Transverse colon (tissue), 4 donors: ENCODE results near the gene HLA-DQA1.
A peak's percentile ranks its signal among the peaks of the same experiment; 100 is the strongest.

ENCODE experiments used
- CTCF ChIP-seq, 5 experiments: fragments of 200-600 bp in 3 of 5; fragments of 450-650 bp in 2 of 5; sonication (generic) in 3 of 5; IDR thresholded peaks; 1 replicate in 2 of 5; 2 replicates in 3 of 5; pipeline ENCODE4 v1.5.1; 2016 to 2017; ENCODE audit warnings: antibody characterized with exemption in 5 of 5, inconsistent platforms in 3 of 5, mild to moderate bottlenecking in 2 of 5, moderate library complexity in 1 of 5
- EP300 ChIP-seq: sonication (generic); formaldehyde crosslinking; IDR thresholded peaks from one replicate; pipeline ENCODE4 v1.6.1; 2017; ENCODE audit warnings: antibody characterized with exemption, low read depth
- POLR2A ChIP-seq: fragments of 450-650 bp; IDR thresholded peaks from one replicate; pipeline ENCODE4 v1.6.1; 2016; ENCODE audit warnings: antibody characterized with exemption, mild to moderate bottlenecking, moderate library complexity
- POLR2AphosphoS5 ChIP-seq, 3 donors: sonication (generic); formaldehyde crosslinking; IDR thresholded peaks; one replicate each; pipeline ENCODE4 v1.6.1; 2016; ENCODE audit warnings: antibody characterized with exemption in 3 of 3

GRCh38 chr6:32637219-32637880 is at the start of gene HLA-DQA1:
- TF ChIP-seq CTCF (IDR thresholded peaks at IDR 0.05) (no peak), POLR2A (peak; percentile 38), POLR2AphosphoS5 (IDR thresholded peaks at IDR 0.05) (peak in 1 of 3 donors; percentile 60), EP300 (no peak)
